ENCODE results near the gene RGS6.

RGS6 gene

GRCh38 chr14:71942904-71943694 is 10.9 kb downstream of the RGS6 start:
- Histone ChIP-seq H3K36me3 (replicated peaks) (no peaks in the 10 kb centered on the region), H3K27ac (no peak overlapping the region), H3K4me3 (ENCODE audit: low read depth, low read length) (no peak overlapping the region), H3K27me3 (replicated peaks) (no peaks in the 10 kb centered on the region)
- DNase-seq: no peak
- in situ Hi-C loops (cut with HindIII; ENCODE audit: low pct_ligation_motif_present, low sequenced_read_pairs): no loop called here
- TF ChIP-seq CTCF (IDR thresholded peaks at IDR 0.05; ENCODE audit: low read depth, low read length, missing control alignments): no peak

- Histone ChIP-seq H3K27me3 (replicated peaks) (no peaks in the 10 kb centered on the region), H3K4me3 (ENCODE audit: low read depth, low read length) (no peak overlapping the region), H3K36me3 (replicated peaks) (no peaks in the 10 kb centered on the region), H3K27ac (no peak overlapping the region)
- no peak for DNase-seq
- in situ Hi-C loops (cut with HindIII; ENCODE audit: low pct_ligation_motif_present, low sequenced_read_pairs): no loop called here
- TF ChIP-seq CTCF (IDR thresholded peaks at IDR 0.05; ENCODE audit: low read depth, low read length, missing control alignments): no peak
These were observed 11.4 kb downstream of the RGS6 start for GRCh38 chr14:71943695-71944018.

GRCh38 chr14:71947947-71948500 is 15.8 kb downstream of the RGS6 start:
- no peak for DNase-seq
- TF ChIP-seq CTCF (IDR thresholded peaks at IDR 0.05; ENCODE audit: low read depth, low read length, missing control alignments): no peak
- Histone ChIP-seq H3K27ac (no peak overlapping the region), H3K36me3 (replicated peaks) (no peaks in the 10 kb centered on the region), H3K27me3 (replicated peaks) (no peaks in the 10 kb centered on the region), H3K4me3 (ENCODE audit: low read depth, low read length) (no peak overlapping the region)
- in situ Hi-C loops (cut with HindIII; ENCODE audit: low pct_ligation_motif_present, low sequenced_read_pairs): no loop called here

GRCh38 chr14:71952381-71953363 is 20.4 kb downstream of the RGS6 start:
- no peak for DNase-seq
- in situ Hi-C loops (cut with HindIII; ENCODE audit: low pct_ligation_motif_present, low sequenced_read_pairs): no loop called here
- Histone ChIP-seq H3K27ac (no peak overlapping the region), H3K36me3 (replicated peaks) (no peaks in the 10 kb centered on the region), H3K4me3 (ENCODE audit: low read depth, low read length) (no peak overlapping the region), H3K27me3 (replicated peaks) (no peaks in the 10 kb centered on the region)
- TF ChIP-seq CTCF (IDR thresholded peaks at IDR 0.05; ENCODE audit: low read depth, low read length, missing control alignments): no peak

- in situ Hi-C loops (cut with HindIII; ENCODE audit: low pct_ligation_motif_present, low sequenced_read_pairs): no loop called here
- Histone ChIP-seq H3K27ac (no peak overlapping the region), H3K27me3 (replicated peaks) (no peaks in the 10 kb centered on the region), H3K4me3 (ENCODE audit: low read depth, low read length) (no peak overlapping the region), H3K36me3 (replicated peaks) (no peaks in the 10 kb centered on the region)
- TF ChIP-seq CTCF (IDR thresholded peaks at IDR 0.05; ENCODE audit: low read depth, low read length, missing control alignments): no peak
- DNase-seq: no peak
These were observed 24.8 kb downstream of the RGS6 start for GRCh38 chr14:71956920-71957563.

All from brain microvascular endothelial cell (primary cell).